GM21576 (cell line): ENCODE measurements around the gene HOXB9.

Experiments used
- ATAC-seq: cut with Tn5 transposase; IDR thresholded peaks from one replicate; pipeline ENCODE4 v1.9.1; 2021; ENCODE audit warnings: mild to moderate bottlenecking, moderate library complexity; ENCODE audit not compliant: unreplicated experiment

HOXB9 gene

DNA sequence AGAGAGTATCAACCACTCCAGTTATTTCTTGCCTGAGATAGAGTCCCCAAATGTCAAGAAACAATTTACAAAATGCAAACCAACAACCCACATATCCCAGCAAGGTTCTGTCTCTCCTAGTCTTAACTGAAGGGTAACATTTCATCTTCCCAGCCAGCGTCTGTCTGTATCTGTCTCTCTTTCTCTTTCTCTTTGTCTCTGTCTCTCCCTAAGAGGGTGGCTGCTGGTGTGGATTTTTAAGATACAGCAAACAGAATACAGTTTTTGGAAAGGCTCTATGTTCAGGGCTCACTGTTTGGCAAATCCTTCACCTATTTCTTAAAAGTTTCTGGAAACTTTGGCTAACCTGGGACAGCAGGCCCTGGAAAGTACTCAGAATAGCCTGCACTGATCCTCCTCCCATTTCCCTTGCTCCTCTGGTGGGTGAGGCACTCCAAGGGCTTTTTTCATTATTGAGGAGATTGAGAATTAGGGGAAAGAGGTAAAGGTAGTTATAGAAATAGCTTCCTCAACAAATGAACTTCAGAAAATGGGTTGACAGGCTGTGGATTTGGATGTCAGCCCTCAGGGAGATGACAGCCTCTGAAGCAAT lies 54.2 kb downstream of the HOXB9 start:
- no peak for ATAC-seq
